Measurements from ENCODE around the gene RNGTT.
"Not testable (repeated sequence)": the region's sequence is repeated elsewhere in the genome, so short reads cannot be mapped to it uniquely, and the experiment has no call there.

RNGTT gene

GRCh38 chr6:88983532-88983931 lies 20.1 kb upstream of the RNGTT start:
- H3K27me3 ChIP-seq (ENCODE audit: insufficient read depth, low read depth, severe bottlenecking), result no peaks in the 10 kb centered on the region
- no peak overlapping the region for H3K27ac ChIP-seq
- no peak overlapping the region for H3K4me3 ChIP-seq (ENCODE audit: low read depth, low read length)
- H3K36me3 ChIP-seq, result no peaks in the 10 kb centered on the region
- peak; percentile 59 for TF ChIP-seq CTCF (IDR thresholded peaks at IDR 0.05; ENCODE audit: low read depth, low read length)
- DNase-seq, result peak; percentile 62
- H3K9me3 ChIP-seq (ENCODE audit: severe bottlenecking), result no peaks in the 10 kb centered on the region

- not testable (repeated sequence) for H3K36me3 ChIP-seq; H3K9me3 ChIP-seq (ENCODE audit: severe bottlenecking); H3K4me3 ChIP-seq (ENCODE audit: low read depth, low read length); H3K27ac ChIP-seq; H3K27me3 ChIP-seq (ENCODE audit: insufficient read depth, low read depth, severe bottlenecking); DNase-seq
Measured at GRCh38 chr6:88983129-88983528, 19.7 kb upstream of the RNGTT start.

- TF ChIP-seq CTCF (IDR thresholded peaks at IDR 0.05; ENCODE audit: low read depth, low read length), result peak; percentile 40
- no peaks in the 10 kb centered on the region for H3K36me3 ChIP-seq
- no peak for DNase-seq
- H3K27ac ChIP-seq, result no peak overlapping the region
- H3K4me3 ChIP-seq (ENCODE audit: low read depth, low read length), result no peak overlapping the region
- no peaks in the 10 kb centered on the region for H3K27me3 ChIP-seq (ENCODE audit: insufficient read depth, low read depth, severe bottlenecking)
- no peaks in the 10 kb centered on the region for H3K9me3 ChIP-seq (ENCODE audit: severe bottlenecking)
Measured at GRCh38 chr6:88982720-88983119, 19.3 kb upstream of the RNGTT start.

- H3K36me3 ChIP-seq, result no peaks in the 10 kb centered on the region
- H3K27me3 ChIP-seq (ENCODE audit: insufficient read depth, low read depth, severe bottlenecking), result no peaks in the 10 kb centered on the region
- no peaks in the 10 kb centered on the region for H3K9me3 ChIP-seq (ENCODE audit: severe bottlenecking)
- H3K27ac ChIP-seq, result no peak overlapping the region
- DNase-seq, result no peak
- H3K4me3 ChIP-seq (ENCODE audit: low read depth, low read length), result no peak overlapping the region
- TF ChIP-seq CTCF (IDR thresholded peaks at IDR 0.05; ENCODE audit: low read depth, low read length), result no peak
Measured at GRCh38 chr6:88975369-88975768, 12.0 kb upstream of the RNGTT start.

GRCh38 chr6:88972504-88973423 lies 9.3 kb upstream of the RNGTT start:
- no peak overlapping the region for H3K27ac ChIP-seq
- DNase-seq, result no peak
- H3K27me3 ChIP-seq (ENCODE audit: insufficient read depth, low read depth, severe bottlenecking), result no peaks in the 10 kb centered on the region
- TF ChIP-seq CTCF (IDR thresholded peaks at IDR 0.05; ENCODE audit: low read depth, low read length), result no peak
- no peak overlapping the region for H3K4me3 ChIP-seq (ENCODE audit: low read depth, low read length)
- H3K36me3 ChIP-seq, result no peaks in the 10 kb centered on the region
- H3K9me3 ChIP-seq (ENCODE audit: severe bottlenecking), result no peaks in the 10 kb centered on the region

- DNase-seq, result no peak
- Histone ChIP-seq H3K36me3 (no peaks in the 10 kb centered on the region), H3K4me3 (ENCODE audit: low read depth, low read length) (no peak overlapping the region), H3K27me3 (ENCODE audit: insufficient read depth, low read depth, severe bottlenecking) (no peaks in the 10 kb centered on the region), H3K9me3 (ENCODE audit: severe bottlenecking) (no peaks in the 10 kb centered on the region), H3K27ac (no peak overlapping the region)
- no peak for TF ChIP-seq CTCF (IDR thresholded peaks at IDR 0.05; ENCODE audit: low read depth, low read length)
Measured at GRCh38 chr6:88970301-88970700, 6.9 kb upstream of the RNGTT start.

- not testable (repeated sequence) for H3K36me3 ChIP-seq; H3K9me3 ChIP-seq (ENCODE audit: severe bottlenecking); H3K4me3 ChIP-seq (ENCODE audit: low read depth, low read length); H3K27me3 ChIP-seq (ENCODE audit: insufficient read depth, low read depth, severe bottlenecking); DNase-seq; H3K27ac ChIP-seq
Measured at GRCh38 chr6:88969255-88969654, 5.8 kb upstream of the RNGTT start.

All from WERI-Rb-1 (cell line).